Nephron (organoid): ENCODE measurements around the gene KIF26B.

Source experiments
- H3K27ac Mint-ChIP-seq, 3 experiments: 2 replicates each; pipeline ENCODE4 v1.8.0; 2020; ENCODE audit warnings: mixed read lengths in 3 of 3, mild to moderate bottlenecking in 2 of 3, moderate library complexity in 1 of 3
- H3K27me3 Mint-ChIP-seq: 2 replicates; pipeline ENCODE4 v1.8.0; 2021; ENCODE audit warnings: low read depth, mild to moderate bottlenecking, moderate library complexity, mixed read lengths
- H3K36me3 Mint-ChIP-seq: 2 replicates; pipeline ENCODE4 v1.8.0; 2020; ENCODE audit warnings: low read depth, mixed read lengths
- H3K4me1 Mint-ChIP-seq: 2 replicates; pipeline ENCODE4 v1.8.0; 2020; ENCODE audit warnings: mixed read lengths
- H3K4me3 Mint-ChIP-seq, 3 experiments: 2 replicates each; pipeline ENCODE4 v1.8.0; 2020; ENCODE audit warnings: mild to moderate bottlenecking in 3 of 3, mixed read lengths in 3 of 3, moderate library complexity in 2 of 3
- H3K9me3 Mint-ChIP-seq: 2 replicates; pipeline ENCODE4 v1.8.0; 2020; ENCODE audit warnings: mixed read lengths
- CTCF ChIP-seq, 3 experiments: fragments of 200-600 bp; sonication (generic); IDR thresholded peaks; one replicate each; pipeline ENCODE4 v1.5.0; 2021; ENCODE audit warnings: antibody characterized with exemption in 3 of 3; ENCODE audit not compliant: unreplicated experiment in 3 of 3

The KIF26B gene

GRCh38 chr1:245338485-245338877, 183.7 kb downstream of the KIF26B start:
- peaks cover 10% of the 10 kb centered on the region for H3K4me1 Mint-ChIP-seq
- no peak overlapping the region for H3K27ac Mint-ChIP-seq
- H3K9me3 Mint-ChIP-seq = peaks cover 2% of the 10 kb centered on the region
- H3K4me3 Mint-ChIP-seq = no peak overlapping the region
- TF ChIP-seq CTCF (IDR thresholded peaks at IDR 0.05; ENCODE audit: unreplicated experiment in 3 of 3) = no peak
- peaks cover 23% of the 10 kb centered on the region for H3K27me3 Mint-ChIP-seq
- peaks cover 6% of the 10 kb centered on the region for H3K36me3 Mint-ChIP-seq

- Mint-ChIP-seq H3K36me3 (peaks cover 25% of the 10 kb centered on the region), H3K9me3 (peaks cover 2% of the 10 kb centered on the region), H3K4me1 (peaks cover 3% of the 10 kb centered on the region), H3K4me3 (no peak overlapping the region), H3K27me3 (peaks cover 2% of the 10 kb centered on the region), H3K27ac (peak overlapping the region in 1 of 3 experiments; percentile 25)
- no peak for TF ChIP-seq CTCF (IDR thresholded peaks at IDR 0.05; ENCODE audit: unreplicated experiment in 3 of 3)
Observed at GRCh38 chr1:245341743-245342142, 187.0 kb downstream of the KIF26B start.

- no peaks in the 10 kb centered on the region for H3K27me3 Mint-ChIP-seq
Observed at GRCh38 chr1:245345191-245345884, 190.6 kb downstream of the KIF26B start.

GRCh38 chr1:245348626-245349025, 193.8 kb downstream of the KIF26B start:
- Mint-ChIP-seq H3K27me3 (peaks cover under 1% of the 10 kb centered on the region), H3K4me3 (no peak overlapping the region), H3K9me3 (no peaks in the 10 kb centered on the region), H3K27ac (no peak overlapping the region), H3K36me3 (peaks cover 36% of the 10 kb centered on the region), H3K4me1 (no peaks in the 10 kb centered on the region)
- TF ChIP-seq CTCF (IDR thresholded peaks at IDR 0.05; ENCODE audit: unreplicated experiment in 3 of 3) = no peak

More at GRCh38 chr1:245345191-245345884, 190.6 kb downstream of the KIF26B start:
- TF ChIP-seq CTCF (IDR thresholded peaks at IDR 0.05; ENCODE audit: unreplicated experiment in 3 of 3) = no peak
- Mint-ChIP-seq H3K4me1 (no peaks in the 10 kb centered on the region), H3K27ac (no peak overlapping the region), H3K36me3 (peaks cover 39% of the 10 kb centered on the region), H3K4me3 (no peak overlapping the region), H3K9me3 (peaks cover 2% of the 10 kb centered on the region)

GRCh38 chr1:245353411-245353810, 198.6 kb downstream of the KIF26B start:
- peaks cover 13% of the 10 kb centered on the region for H3K27me3 Mint-ChIP-seq
- H3K36me3 Mint-ChIP-seq = peaks cover 7% of the 10 kb centered on the region
- no peak for TF ChIP-seq CTCF (IDR thresholded peaks at IDR 0.05; ENCODE audit: unreplicated experiment in 3 of 3)
- H3K4me1 Mint-ChIP-seq = no peaks in the 10 kb centered on the region
- no peak overlapping the region for H3K4me3 Mint-ChIP-seq
- no peak overlapping the region for H3K27ac Mint-ChIP-seq
- no peaks in the 10 kb centered on the region for H3K9me3 Mint-ChIP-seq
